ENCODE measurements around the gene ANKRD39.
"Not testable (repeated sequence)": the region's sequence is repeated elsewhere in the genome, so short reads cannot be mapped to it uniquely, and the experiment has no call there.

Gene ANKRD39

DNA sequence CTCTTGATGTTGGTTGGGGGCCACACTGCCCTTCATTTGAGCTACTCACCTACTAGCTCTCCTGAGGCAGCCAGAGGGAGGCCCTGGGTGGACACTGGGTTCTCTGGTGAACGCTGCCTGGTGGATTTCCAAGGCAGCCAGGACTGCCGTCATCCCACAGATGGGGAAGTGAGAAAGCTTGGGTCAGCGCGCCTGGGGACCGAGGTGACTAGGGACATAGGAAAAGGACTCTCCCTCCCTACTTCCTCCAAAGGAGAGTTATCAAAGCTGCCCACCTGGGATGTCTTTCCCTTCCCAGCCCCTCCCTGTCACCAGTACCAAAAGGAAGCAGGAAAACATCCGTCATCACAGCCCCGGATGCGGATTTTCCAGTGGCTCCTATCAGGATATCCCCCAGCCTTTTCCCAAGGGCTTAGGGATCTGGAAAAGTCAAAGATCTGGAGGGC lies 15.9 kb upstream of the ANKRD39 start:
- DNase-seq (ENCODE audit: low read depth in 2 of 2, low spot score in 1 of 2), result no peak

DNA sequence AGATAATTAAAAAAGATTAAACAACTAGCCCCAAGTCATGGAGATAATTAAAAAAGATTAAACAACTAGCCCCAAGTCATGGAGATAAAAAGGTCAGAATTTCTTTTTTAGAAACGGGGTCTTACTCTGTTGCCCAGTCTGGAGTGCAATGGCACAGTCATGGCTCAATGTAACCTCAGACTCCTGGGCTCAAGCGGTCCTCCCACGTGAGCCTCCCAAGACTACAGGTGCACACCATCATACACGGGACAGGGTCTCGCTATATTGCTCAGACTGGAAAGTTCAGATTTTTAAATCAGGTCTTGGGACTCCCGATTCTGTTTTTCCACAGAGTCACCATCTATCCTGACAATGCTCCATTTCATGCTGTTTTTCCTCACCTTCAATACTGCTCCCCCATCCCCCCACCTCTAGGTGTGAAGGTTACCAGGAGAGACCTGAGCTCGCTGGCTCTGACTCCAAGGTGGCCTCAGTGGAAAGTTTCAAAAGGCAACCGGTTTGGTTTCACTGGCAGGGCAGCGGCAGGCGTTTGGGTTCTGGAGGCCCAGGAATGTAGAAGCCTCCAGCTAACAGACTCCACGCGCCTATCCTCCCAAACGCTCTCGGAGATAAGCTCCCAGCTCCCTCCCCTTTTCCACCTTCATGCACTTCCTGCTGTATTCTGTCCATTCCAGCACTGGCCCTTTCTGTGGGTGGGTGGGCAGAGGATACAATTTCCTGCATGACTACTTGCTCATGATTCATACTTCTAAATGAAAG lies 15.0 kb upstream of the ANKRD39 start:
- DNase-seq (ENCODE audit: low read depth in 2 of 2, low spot score in 1 of 2), result no peak

GRCh38 chr2:96870626-96871255 lies 12.9 kb upstream of the ANKRD39 start:
- DNase-seq (ENCODE audit: low read depth in 2 of 2, low spot score in 1 of 2), result peak in 1 of 2 donors; percentile 50

GRCh38 chr2:96869822-96870625 lies 12.2 kb upstream of the ANKRD39 start, which contains the start of gene SEMA4C:
SEMA4C (minus strand) TSS chr2:96870080; CDS start chr2:96867886, 2,194 bp downstream.
- no peak for DNase-seq (ENCODE audit: low read depth in 2 of 2, low spot score in 1 of 2)

- no peak for DNase-seq (ENCODE audit: low read depth in 2 of 2, low spot score in 1 of 2)
Measured at GRCh38 chr2:96869281-96869821, 11.5 kb upstream of the ANKRD39 start.

GRCh38 chr2:96868555-96869280 lies 10.9 kb upstream of the ANKRD39 start:
- no peak for DNase-seq (ENCODE audit: low read depth in 2 of 2, low spot score in 1 of 2)

DNA sequence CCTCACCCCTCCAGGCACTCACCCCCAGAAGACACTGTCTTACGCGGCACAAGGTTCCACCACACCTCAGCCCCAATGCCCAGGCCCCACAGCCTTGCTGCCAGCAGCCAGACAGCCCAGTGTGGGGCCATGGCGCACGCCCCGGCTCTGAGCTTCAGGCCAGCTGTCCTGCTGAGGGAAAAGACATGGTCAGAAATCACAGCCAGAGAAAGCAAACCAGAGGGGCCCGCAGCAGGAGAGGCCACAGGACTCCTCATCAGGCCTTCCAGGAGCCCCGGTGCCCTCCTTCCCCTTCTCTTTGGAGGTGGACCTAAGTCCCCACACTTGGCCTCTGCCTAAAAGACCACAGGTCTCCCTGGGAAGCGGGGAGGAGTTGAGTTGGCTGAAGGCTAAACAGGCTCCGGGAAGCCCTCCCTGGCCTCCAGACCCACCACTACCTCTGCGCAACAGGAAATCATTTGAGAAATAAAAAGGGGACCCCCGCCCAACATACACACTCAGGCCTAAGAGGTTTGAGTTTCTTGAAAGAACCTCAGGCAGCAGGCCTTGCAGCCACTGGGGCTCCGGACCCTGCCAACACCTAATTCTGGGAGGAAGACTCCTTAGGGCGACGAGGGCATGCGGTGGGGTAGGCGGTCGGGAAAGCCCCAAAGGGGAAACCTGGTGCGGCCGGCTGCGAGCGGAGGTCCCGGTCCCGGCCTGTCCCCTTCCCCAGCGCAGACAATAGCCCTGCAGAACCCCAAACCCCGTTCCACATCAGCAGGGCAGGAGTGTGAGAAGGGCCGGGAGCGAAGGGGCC lies 10.1 kb upstream of the ANKRD39 start:
- DNase-seq (ENCODE audit: low read depth in 2 of 2, low spot score in 1 of 2), result no peak

GRCh38 chr2:96866986-96867755 lies 9.4 kb upstream of the ANKRD39 start:
- no peak for DNase-seq (ENCODE audit: low read depth in 2 of 2, low spot score in 1 of 2)

DNA sequence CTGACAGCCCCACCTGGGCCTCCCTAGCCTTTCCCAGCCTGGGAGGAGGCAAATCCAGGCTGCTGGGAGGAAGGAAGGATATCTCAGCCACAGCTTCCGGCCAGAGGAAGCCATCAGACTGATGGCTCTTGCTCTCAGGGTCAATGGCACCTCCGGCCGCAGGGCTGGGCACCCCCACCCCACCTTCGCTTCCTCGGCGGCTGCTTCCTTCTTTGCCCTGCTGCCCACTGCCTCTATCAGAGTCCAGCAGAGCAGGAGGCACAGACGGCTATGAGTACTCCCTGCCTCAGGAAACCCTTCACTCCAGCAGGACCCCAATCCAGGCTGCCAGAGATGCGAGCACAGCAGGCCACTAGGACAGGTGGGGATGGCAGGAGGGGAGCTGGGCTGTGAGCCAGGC lies 8.8 kb upstream of the ANKRD39 start:
- DNase-seq (ENCODE audit: low read depth in 2 of 2, low spot score in 1 of 2), result no peak

DNA sequence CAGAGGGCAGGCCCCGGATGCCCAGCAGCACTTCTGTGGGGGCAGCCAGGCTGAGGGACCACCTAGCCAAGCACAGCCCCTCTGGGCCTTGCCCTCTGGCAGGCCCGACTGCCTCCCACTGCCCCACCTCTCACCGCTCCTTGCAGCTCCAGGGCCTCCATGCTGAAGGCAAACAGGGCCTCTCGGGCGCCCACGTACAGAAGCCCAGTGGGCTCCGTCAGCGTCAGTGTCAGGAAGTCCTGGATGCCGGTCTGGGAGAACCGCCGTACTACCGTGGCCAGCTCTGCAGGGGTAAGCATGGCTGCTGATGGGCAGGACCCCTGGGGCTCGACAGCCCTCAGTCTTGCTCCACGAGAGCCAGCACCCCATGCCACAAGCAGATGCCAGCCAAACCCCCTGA lies 8.3 kb upstream of the ANKRD39 start:
- no peak for DNase-seq (ENCODE audit: low read depth in 2 of 2, low spot score in 1 of 2)

DNA sequence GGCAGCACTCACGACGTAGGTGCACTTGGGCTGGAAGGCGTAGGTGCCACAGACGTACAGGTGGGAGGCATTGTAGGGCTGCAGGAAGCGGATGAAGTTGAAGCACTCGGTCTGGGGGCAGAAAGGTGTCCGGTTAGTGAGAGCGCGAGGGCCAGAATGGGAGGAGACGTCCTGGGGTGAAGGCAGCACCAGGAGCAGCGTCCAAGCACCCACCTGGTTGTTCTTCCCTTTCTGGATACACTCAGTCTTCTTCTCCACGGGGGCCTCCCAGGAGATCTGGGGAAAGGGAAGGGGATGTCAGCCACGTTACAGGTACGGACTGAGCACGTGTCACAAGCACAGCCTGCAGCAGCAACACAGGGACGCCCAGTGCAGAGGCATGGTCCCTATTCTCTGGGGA lies 7.8 kb upstream of the ANKRD39 start:
- no peak for DNase-seq (ENCODE audit: low read depth in 2 of 2, low spot score in 1 of 2)

DNA sequence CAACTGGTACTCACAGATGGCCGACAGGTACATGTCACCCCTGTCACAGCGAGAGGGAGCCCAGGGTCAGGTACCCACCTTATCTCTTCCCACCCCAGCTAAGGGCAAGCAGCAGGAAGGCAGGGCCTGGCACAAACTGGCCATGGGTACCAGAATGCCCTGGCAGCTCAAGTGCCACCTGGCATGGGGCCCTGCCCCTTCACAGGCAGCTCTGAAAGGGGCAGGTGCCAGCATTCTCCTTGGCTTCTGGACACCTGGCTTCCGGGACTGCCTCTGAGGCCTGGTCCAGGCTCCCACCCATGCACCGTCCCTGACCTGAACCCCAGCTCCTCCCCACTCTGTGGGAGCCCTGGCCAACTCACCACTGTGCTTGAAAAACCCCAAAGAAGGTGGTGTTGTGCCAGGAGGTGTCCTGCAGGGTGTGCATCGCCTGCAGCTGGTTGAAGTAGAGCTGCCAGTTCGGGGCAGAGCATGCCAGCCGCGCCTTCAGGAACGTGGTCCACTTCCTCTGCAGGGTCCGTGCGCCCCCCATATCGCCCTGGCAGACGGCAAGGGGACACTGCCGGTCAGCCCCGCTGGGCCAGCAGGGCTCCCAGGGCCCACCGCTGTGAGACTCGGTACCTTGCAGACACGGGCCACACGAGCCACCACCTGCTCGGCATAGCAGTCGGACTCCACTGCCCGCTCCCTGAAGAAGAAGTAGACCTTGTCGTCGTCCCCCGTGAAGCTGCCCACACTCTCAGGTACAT lies 6.7 kb upstream of the ANKRD39 start:
- no peak for DNase-seq (ENCODE audit: low read depth in 2 of 2, low spot score in 1 of 2)

DNA sequence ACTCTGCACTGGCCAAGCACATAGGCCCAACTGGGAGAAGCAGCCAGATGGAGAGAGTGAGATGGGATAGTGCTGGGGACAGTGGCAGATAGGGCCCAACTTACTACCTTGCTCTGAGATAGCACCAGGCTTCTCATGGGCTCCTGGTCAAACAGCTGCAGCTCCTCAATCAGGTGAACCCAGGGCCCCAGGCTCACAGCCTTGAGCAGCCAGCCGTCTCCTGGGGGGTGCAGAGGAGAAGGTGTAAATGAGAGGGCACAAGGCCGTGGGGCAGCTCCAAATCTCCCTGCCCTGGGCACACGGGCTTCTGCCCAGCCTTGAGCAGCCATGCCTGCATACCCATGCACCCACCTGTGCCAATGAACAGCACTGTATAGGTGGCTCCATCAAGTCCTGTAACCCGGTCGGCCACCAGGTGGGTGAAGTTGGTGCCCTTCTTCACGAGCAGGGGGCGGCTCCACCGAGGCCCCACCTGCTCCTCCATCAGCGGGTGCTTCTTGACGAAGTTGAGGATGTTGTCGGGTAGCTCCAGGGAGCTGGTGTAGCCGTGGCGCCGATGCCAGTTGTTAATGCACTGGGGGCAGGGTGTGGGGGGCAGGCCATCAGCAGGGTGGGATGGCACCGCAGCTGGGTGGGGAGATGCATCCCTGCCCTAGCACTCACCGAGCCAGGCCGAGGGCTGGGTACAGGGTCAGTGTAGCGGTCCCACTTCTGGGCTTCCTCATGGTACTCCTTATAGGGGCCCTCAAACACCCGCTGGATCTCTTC lies 5.9 kb upstream of the ANKRD39 start:
- DNase-seq (ENCODE audit: low read depth in 2 of 2, low spot score in 1 of 2), result no peak

GRCh38 chr2:96863056-96863455 lies 5.2 kb upstream of the ANKRD39 start:
- DNase-seq (ENCODE audit: low read depth in 2 of 2, low spot score in 1 of 2), result not testable (repeated sequence)

DNA sequence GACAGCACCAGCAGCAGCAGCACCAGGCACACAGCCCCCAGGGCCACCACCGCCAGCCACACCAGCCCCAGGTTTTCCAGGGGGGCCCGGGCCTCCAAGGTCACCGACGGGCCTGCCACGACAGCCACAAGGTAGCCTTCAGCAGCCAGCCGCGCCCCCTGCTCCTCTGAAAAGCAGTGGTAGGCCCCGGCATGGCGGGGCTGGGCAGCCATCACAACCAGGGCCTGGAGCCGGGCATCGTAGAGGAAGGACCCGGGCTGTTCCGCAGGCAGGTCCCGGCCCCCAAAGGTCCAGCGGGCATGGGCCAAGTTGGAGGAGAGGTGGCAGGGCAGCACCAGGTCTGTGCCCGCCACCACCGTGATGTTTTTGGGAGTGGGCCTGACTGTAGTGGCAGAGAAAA lies 3.3 kb upstream of the ANKRD39 start:
- DNase-seq (ENCODE audit: low read depth in 2 of 2, low spot score in 1 of 2), result no peak

DNA sequence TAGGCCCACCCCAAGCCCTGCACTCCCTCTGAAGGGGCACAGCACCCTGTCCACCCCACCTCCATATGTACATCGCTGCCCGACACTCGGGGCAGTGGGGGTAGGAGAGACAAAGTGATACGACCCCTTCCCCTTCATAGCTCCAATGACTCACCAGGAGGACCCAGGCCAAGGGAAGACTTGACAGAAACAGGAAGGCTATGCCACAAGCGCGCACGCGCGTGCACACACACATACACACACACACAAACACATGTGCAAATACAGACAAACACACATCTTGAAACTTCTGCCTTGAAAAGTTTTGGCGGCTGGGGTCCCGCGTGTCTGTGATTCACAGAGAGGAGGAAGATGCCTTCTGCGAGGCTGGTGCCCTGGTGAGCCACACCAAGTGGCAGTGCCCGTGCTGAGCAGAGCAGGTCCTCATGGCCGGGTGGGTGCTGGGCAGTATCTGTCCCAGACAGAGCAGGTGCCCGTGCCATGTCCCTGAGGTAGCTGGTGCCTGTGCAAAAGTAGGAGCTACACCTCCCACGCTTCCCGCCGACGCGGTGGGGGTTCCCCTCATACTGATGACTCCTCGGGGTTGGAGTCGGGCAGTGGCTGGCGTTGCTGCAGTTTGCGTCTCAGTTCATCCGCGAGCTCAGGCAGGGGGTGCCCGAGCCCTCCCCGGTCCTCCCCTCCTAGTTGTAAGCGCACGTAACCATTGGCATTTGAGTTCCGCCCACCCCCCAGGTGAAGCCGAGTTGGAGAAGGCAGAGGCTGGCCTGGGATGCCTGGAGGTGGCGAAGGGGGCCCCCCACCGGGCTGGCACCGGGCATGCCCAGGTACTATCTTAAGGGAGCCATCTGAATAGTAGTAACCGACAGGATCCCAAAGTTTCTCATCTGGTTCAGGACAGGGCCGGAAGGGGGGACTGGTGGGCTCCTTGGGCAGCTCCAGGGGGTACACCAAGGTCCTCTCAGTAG lies 2.5 kb upstream of the ANKRD39 start:
- no peak for DNase-seq (ENCODE audit: low read depth in 2 of 2, low spot score in 1 of 2)

DNA sequence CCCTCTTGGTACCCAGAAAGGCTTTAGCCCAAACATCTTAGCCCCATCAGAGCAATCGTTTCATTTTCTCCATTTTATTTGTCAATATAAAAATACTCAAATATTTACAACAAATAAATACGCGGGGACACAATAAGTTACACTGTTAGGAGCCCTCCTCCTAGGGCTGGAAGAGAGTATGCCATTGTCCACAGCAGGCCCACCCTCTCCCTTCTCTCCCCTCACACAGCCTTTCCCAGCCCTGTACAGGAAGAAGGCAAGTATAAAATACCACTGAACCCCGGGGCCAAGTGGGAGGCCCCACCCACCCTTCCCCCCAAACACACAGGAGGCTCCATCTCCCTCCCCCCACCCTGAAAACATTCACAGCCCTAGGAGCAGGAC lies 1.9 kb upstream of the ANKRD39 start:
- no peak for DNase-seq (ENCODE audit: low read depth in 2 of 2, low spot score in 1 of 2)

Data from stimulated activated CD8-positive, alpha-beta memory T cell treated with anti-CD3 and anti-CD28 coated beads, Interleukin-4, amount 100 ng/mL, for 4 hours (primary cell).